Measurements from ENCODE around the gene KRT14. TPM values are rescaled to one million over a fixed set of nuclear protein-coding genes. Genes with fewer than 3 reads are reported as not detected.

Gene KRT14
- total and polyA plus RNA-seq, 2 donors (not counting 3 experiments of a cell fraction or from before 2014, with no cell fraction given), result 0.12 to 0.66 TPM

- no peak overlapping the region for H3K9ac ChIP-seq (replicated peaks; ENCODE audit: extremely low read depth, insufficient read depth, low read length)
- TF ChIP-seq POLR2A (IDR thresholded peaks at IDR 0.05; ENCODE audit: low read depth, low read length) (no peak), MYC (IDR thresholded peaks at IDR 0.05; ENCODE audit: low read depth, low read length) (no peak), GATA2 (IDR thresholded peaks at IDR 0.05; ENCODE audit: insufficient read depth, insufficient read length, low read depth, low read length) (no peak), FOS (IDR thresholded peaks at IDR 0.05; ENCODE audit: borderline replicate concordance, insufficient read depth, low read length) (no peak), CTCF (IDR thresholded peaks at IDR 0.05; ENCODE audit: extremely low read depth in 1 of 2, insufficient read depth in 1 of 2, low read depth in 1 of 2, low read length in 2 of 2) (no peak), JUN (IDR thresholded peaks at IDR 0.05; ENCODE audit: borderline replicate concordance, insufficient read depth, insufficient read length, low read depth) (no peak), MAX (IDR thresholded peaks at IDR 0.05; ENCODE audit: insufficient read depth, insufficient read length) (no peak), EZH2 (IDR thresholded peaks at IDR 0.05; ENCODE audit: borderline replicate concordance, low read depth, low read length, severe bottlenecking) (no peak), POLR2AphosphoS5 (IDR thresholded peaks at IDR 0.05; ENCODE audit: insufficient read depth, low read depth, low read length) (no peak)
- peaks cover 10% of the 10 kb centered on the region for H3K4me1 ChIP-seq (ENCODE audit: control insufficient read depth, extremely low read depth, insufficient read depth, low read length)
- no peak overlapping the region for H3K4me3 ChIP-seq (replicated peaks in 1 of 3; ENCODE audit: insufficient read depth in 1 of 3, low read depth in 1 of 3, low read length in 3 of 3)
- dilution Hi-C loops (cut with MboI; ENCODE audit: extremely low pct_ligation_motif_present, low sequenced_read_pairs), result no loop called here
- FAIRE-seq (no peak), DNase-seq (ENCODE audit: low read depth, low spot score) (no peak)
- no peaks in the 10 kb centered on the region for H3K9me3 ChIP-seq (replicated peaks; ENCODE audit: control insufficient read depth, insufficient read depth, low read length)
- H3K9me1 ChIP-seq (replicated peaks; ENCODE audit: control insufficient read depth, extremely low read depth, insufficient read depth, low read length), result no peaks in the 10 kb centered on the region
- H4K20me1 ChIP-seq (replicated peaks; ENCODE audit: control insufficient read depth, extremely low read depth, insufficient read depth, low read length), result no peaks in the 10 kb centered on the region
- no peaks in the 10 kb centered on the region for H3K36me3 ChIP-seq (ENCODE audit: control insufficient read depth in 2 of 2, extremely low read depth in 1 of 2, insufficient read depth in 2 of 2, low read length in 2 of 2)
- no peak overlapping the region for H3K27ac ChIP-seq (ENCODE audit: insufficient read depth, low read depth, low read length)
- ChIA-PET POLR2A (no interaction called here), CTCF (interaction anchor here (0.9 kb wide), 1 partner anchor 22 kb away, joined by 3 read pairs; no protein-coding TSS in a partner anchor)
- no peak overlapping the region for H2AFZ ChIP-seq (ENCODE audit: low read depth, low read length)
- no TSS peak for BruUV-seq (replicated peaks)
- H3K79me2 ChIP-seq (ENCODE audit: control insufficient read depth, insufficient read depth, low read length), result no peaks in the 10 kb centered on the region
- no peak overlapping the region for H3K4me2 ChIP-seq (ENCODE audit: insufficient read depth, low read length)
- intact Hi-C loops (cut with micrococcal nuclease), result no loop called here
- H3K27me3 ChIP-seq (ENCODE audit: control insufficient read depth in 2 of 2, insufficient read depth in 2 of 2, low read length in 2 of 2), result peaks cover 16 to 23% of the 10 kb centered on the region in 2 experiments
Measured at GRCh38 chr17:41556931-41557330, 29.8 kb downstream of the KRT14 start.

All from endothelial cell of umbilical vein (primary cell).